IMR-90 (cell line): ENCODE measurements around the gene PAK5. TPM values are rescaled to one million over a fixed set of nuclear protein-coding genes. Genes with fewer than 3 reads are reported as not detected.

ENCODE experiments used
- ATAC-seq: fragments of 200-7000 bp; cut with Tn5 transposase; 2 replicates; pipeline ENCODE4 v1.9.1; 2020; ENCODE audit warnings: low read depth, mild to moderate bottlenecking, moderate library complexity
- BruUV-seq: library from RNA; stranded (reverse); fragments of 400-500 nt; replicated peaks from 2 replicates; lab custom pipeline; 2021; lab: Mats Ljungman, UMichigan
- CTCF ChIA-PET: fragments of 300-600 bp; formaldehyde crosslinking; extraction: SDS; loops from one replicate; lab custom pipeline; 2021; ENCODE audit warnings: antibody characterized with exemption; lab: Yijun Ruan, JAX
- POLR2A ChIA-PET: fragments of 300-600 bp; sonication (Branson Sonifier 250); formaldehyde crosslinking; loops from one replicate; lab custom pipeline; 2022; ENCODE audit warnings: antibody characterized with exemption; ENCODE audit not compliant: unreplicated experiment; lab: Charles Lee
- DNase-seq: peaks from one replicate; pipeline ENCODE4 v3.0.0; 2013
- H2AFZ ChIP-seq: replicated peaks from 2 replicates; pipeline ENCODE3; 2013; ENCODE audit warnings: low read length, mild to moderate bottlenecking; ENCODE audit not compliant: poor library complexity
- H2AK5ac ChIP-seq: 2 replicates; pipeline ENCODE4 v1.6.1; 2013; ENCODE audit warnings: low read depth, low read length, inconsistent platforms
- H2AK9ac ChIP-seq: replicated peaks from 2 replicates; pipeline ENCODE3; 2013; ENCODE audit warnings: mild to moderate bottlenecking, low read depth, low read length, moderate library complexity; ENCODE audit not compliant: poor library complexity
- H2BK120ac ChIP-seq: 2 replicates; pipeline ENCODE4 v1.6.1; 2013; ENCODE audit warnings: low read depth, low read length, inconsistent platforms
- H2BK15ac ChIP-seq: 3 replicates; pipeline ENCODE4 v1.6.1; 2013; ENCODE audit warnings: low read depth, low read length, inconsistent platforms
- H2BK20ac ChIP-seq: 2 replicates; pipeline ENCODE4 v1.6.1; 2013; ENCODE audit warnings: low read depth, mild to moderate bottlenecking, inconsistent platforms, low read length, moderate library complexity
- H2BK5ac ChIP-seq: 2 replicates; pipeline ENCODE4 v1.6.1; 2013; ENCODE audit warnings: mild to moderate bottlenecking, low read depth, low read length, inconsistent platforms; ENCODE audit not compliant: poor library complexity, severe bottlenecking
- H3K14ac ChIP-seq: replicated peaks from 2 replicates; pipeline ENCODE4 v1.6.1; 2013; ENCODE audit warnings: low read depth, low read length, inconsistent platforms
- H3K18ac ChIP-seq: 2 replicates; pipeline ENCODE4 v1.6.1; 2013; ENCODE audit warnings: low read depth, low read length, control low read depth
- H3K23ac ChIP-seq: 2 replicates; pipeline ENCODE4 v1.6.1; 2013; ENCODE audit warnings: low read depth, low read length, inconsistent platforms
- H3K27ac ChIP-seq: 2 replicates; pipeline ENCODE4 v1.5.1; 2013; ENCODE audit warnings: mild to moderate bottlenecking, control low read depth, low read length; ENCODE audit not compliant: insufficient read depth
- H3K27me3 ChIP-seq: 2 replicates; pipeline ENCODE4 v1.6.1; 2013; ENCODE audit warnings: low read length; ENCODE audit not compliant: control insufficient read depth, insufficient read depth
- H3K36me3 ChIP-seq: 2 replicates; pipeline ENCODE4 v1.6.1; 2013; ENCODE audit warnings: low read length, mixed read lengths; ENCODE audit not compliant: control insufficient read depth, insufficient read depth
- H3K4ac ChIP-seq: 2 replicates; pipeline ENCODE4 v1.6.1; 2013; ENCODE audit warnings: low read depth, low read length, inconsistent platforms
- H3K4me1 ChIP-seq: 2 replicates; pipeline ENCODE4 v1.6.1; 2013; ENCODE audit warnings: low read length, mixed read lengths; ENCODE audit not compliant: control insufficient read depth, insufficient read depth
- H3K4me2 ChIP-seq: 2 replicates; pipeline ENCODE4 v1.6.1; 2013; ENCODE audit warnings: low read depth, mild to moderate bottlenecking, control low read depth, low read length, moderate library complexity
- H3K4me3 ChIP-seq: 2 replicates; pipeline ENCODE4 v1.5.1; 2013; ENCODE audit warnings: low read depth, mild to moderate bottlenecking, control low read depth, low read length, moderate library complexity; ENCODE audit not compliant: insufficient read depth
- H3K56ac ChIP-seq: 2 replicates; pipeline ENCODE4 v1.6.1; 2013; ENCODE audit warnings: low read length, inconsistent platforms; ENCODE audit not compliant: insufficient read depth; ENCODE audit errors: extremely low read depth
- H3K79me1 ChIP-seq, 2 experiments: 2 replicates each; pipeline ENCODE4 v1.6.1; 2013; ENCODE audit warnings: low read length in 2 of 2, inconsistent platforms in 1 of 2, low read depth in 1 of 2
- H3K9ac ChIP-seq: 2 replicates; pipeline ENCODE4 v1.6.1; 2013; ENCODE audit warnings: low read depth, low read length, control low read depth
- H3K9me1 ChIP-seq: 2 replicates; pipeline ENCODE4 v1.6.1; 2013; ENCODE audit warnings: low read length, inconsistent platforms; ENCODE audit not compliant: insufficient read depth
- H3K9me3 ChIP-seq: 2 replicates; pipeline ENCODE4 v1.6.1; 2013; ENCODE audit warnings: low read length; ENCODE audit not compliant: control insufficient read depth, insufficient read depth
- H4K20me1 ChIP-seq: 2 replicates; pipeline ENCODE4 v1.6.1; 2013; ENCODE audit warnings: low read length, inconsistent platforms; ENCODE audit not compliant: insufficient read depth
- H4K5ac ChIP-seq: 2 replicates; pipeline ENCODE4 v1.6.1; 2013; ENCODE audit warnings: mild to moderate bottlenecking, low read depth, low read length, control low read depth
- H4K8ac ChIP-seq, 2 experiments: 2 replicates each; pipeline ENCODE4 v1.6.1; 2013; ENCODE audit warnings: low read depth in 2 of 2, low read length in 2 of 2, control low read depth in 1 of 2, inconsistent platforms in 1 of 2
- H4K91ac ChIP-seq: 2 replicates; pipeline ENCODE4 v1.6.1; 2013; ENCODE audit warnings: low read depth, low read length, inconsistent platforms; ENCODE audit not compliant: insufficient read depth
- BHLHE40 ChIP-seq: fragments of 150-350 bp; IDR thresholded peaks from 2 replicates; pipeline ENCODE4 v1.6.1; 2016; ENCODE audit warnings: mild to moderate bottlenecking, low read depth, low read length
- CEBPB ChIP-seq: IDR thresholded peaks from 2 replicates; pipeline ENCODE4 v1.6.1; 2012; ENCODE audit warnings: low read depth, low read length, improper control_type of control experiment
- CHD1 ChIP-seq: IDR thresholded peaks from 2 replicates; pipeline ENCODE4 v1.6.1; 2012; ENCODE audit warnings: low read depth, low read length, improper control_type of control experiment
- CTCF ChIP-seq: conservative IDR thresholded peaks from 2 replicates; pipeline ENCODE4 v1.5.1; 2012; ENCODE audit warnings: mild to moderate bottlenecking, low read depth, low read length, improper control_type of control experiment
- ELK1 ChIP-seq: fragments of 150-350 bp; IDR thresholded peaks from 2 replicates; pipeline ENCODE4 v1.6.1; 2016; ENCODE audit warnings: low read depth, mild to moderate bottlenecking, low read length, moderate library complexity, borderline replicate concordance
- FOS ChIP-seq: fragments of 150-350 bp; IDR thresholded peaks from 2 replicates; pipeline ENCODE4 v1.6.1; 2016; ENCODE audit warnings: low read depth, low read length
- MAFK ChIP-seq: IDR thresholded peaks from 2 replicates; pipeline ENCODE4 v1.6.1; 2012; ENCODE audit warnings: low read depth, low read length, improper control_type of control experiment
- MAZ ChIP-seq: IDR thresholded peaks from 2 replicates; pipeline ENCODE4 v1.6.1; 2012; ENCODE audit warnings: low read depth, mild to moderate bottlenecking, low read length, improper control_type of control experiment, moderate library complexity, borderline replicate concordance
- MXI1 ChIP-seq: IDR thresholded peaks from 2 replicates; pipeline ENCODE4 v1.6.1; 2012; ENCODE audit warnings: low read depth, mild to moderate bottlenecking, low read length, moderate library complexity, borderline replicate concordance
- NFE2L2 ChIP-seq: fragments of 150-350 bp; IDR thresholded peaks from 2 replicates; pipeline ENCODE4 v1.6.1; 2016; ENCODE audit warnings: low read depth, mild to moderate bottlenecking, low read length
- POLR2A ChIP-seq: IDR thresholded peaks from 2 replicates; pipeline ENCODE4 v1.6.1; 2012; ENCODE audit warnings: mild to moderate bottlenecking, low read depth, low read length
- RAD21 ChIP-seq: IDR thresholded peaks from 2 replicates; pipeline ENCODE4 v1.6.1; 2012; ENCODE audit warnings: low read length, improper control_type of control experiment
- RCOR1 ChIP-seq: IDR thresholded peaks from 2 replicates; pipeline ENCODE4 v1.6.1; 2012; ENCODE audit warnings: mild to moderate bottlenecking, low read length, improper control_type of control experiment; ENCODE audit not compliant: insufficient replicate concordance
- RFX5 ChIP-seq: IDR thresholded peaks from 2 replicates; pipeline ENCODE4 v1.8.0; 2012; ENCODE audit warnings: low read depth, mild to moderate bottlenecking, low read length, moderate library complexity
- SMC3 ChIP-seq: fragments of 150-350 bp; IDR thresholded peaks from 2 replicates; pipeline ENCODE4 v1.6.1; 2016; ENCODE audit warnings: low read depth, mild to moderate bottlenecking, antibody characterized with exemption, low read length, moderate library complexity
- USF2 ChIP-seq: fragments of 150-350 bp; IDR thresholded peaks from 2 replicates; pipeline ENCODE4 v1.6.1; 2017; ENCODE audit warnings: mild to moderate bottlenecking, antibody characterized with exemption, low read length, low read depth
- WGBS, 2 experiments: methylation state at CpG; one replicate each; pipeline versions ENCODE4 v1.1.5 to v1.1.7; 2013; ENCODE audit warnings: missing lambda C conversion rate in 2 of 2; ENCODE audit not compliant: insufficient read length in 1 of 2; ENCODE audit errors: extremely low coverage in 2 of 2; 5-methylcytosine and 5-hydroxymethylcytosine counted together
- dilution Hi-C: fragments of 300-500 bp; cut with HindIII; formaldehyde crosslinking; loops from one replicate; pipeline ENCODE4 v1.14.3; 2018; ENCODE audit warnings: low sequenced_read_pairs; ENCODE audit not compliant: unreplicated experiment
- in situ Hi-C: fragments of 300-500 bp; cut with MboI; formaldehyde crosslinking; loops from 3 replicates; pipeline ENCODE4 v1.14.3; 2019; ENCODE audit warnings: low sequenced_read_pairs, inconsistent platforms, mixed read lengths
- intact Hi-C: fragments of 100-400 bp; cut with micrococcal nuclease; formaldehyde crosslinking; loops from 2 replicates; pipeline ENCODE4 v1.10.0; 2022
- polyA plus RNA-seq, 3 experiments: library from polyadenylated mRNA; depleted of rRNA; stranded (reverse); fragments of >200 nt; gene quantifications; 2 replicates each; pipeline ENCODE4 v1.2.3, GENCODE V29; 2012; ENCODE audit warnings: low replicate concordance in 1 of 3
- total RNA-seq: library from RNA; depleted of rRNA; stranded (reverse); fragments of >200 nt; gene quantifications from 2 replicates; pipeline ENCODE4 v1.2.3, GENCODE V29; 2012

The PAK5 gene
- total and polyA plus RNA-seq, 2 of the 4 experiments (the other 2 are of a cell fraction) = not detected

- DNase-seq (no peak), ATAC-seq (no peak)
- Histone ChIP-seq H2AFZ (peak overlapping the region; percentile 71), H3K4me2 (no peak overlapping the region; the same call in 1 of the 2 replicates), H3K4me3 (no peak overlapping the region), H4K20me1 (no peaks in the 10 kb centered on the region), H3K18ac (no peak overlapping the region), H4K91ac (no peak overlapping the region), H3K9me3 (no peaks in the 10 kb centered on the region), H4K5ac (no peak overlapping the region), H4K8ac (no peak overlapping the region), H3K9me1 (no peaks in the 10 kb centered on the region), H3K27ac (no peak overlapping the region), H2AK5ac (no peak overlapping the region), H2BK20ac (no peak overlapping the region), H3K23ac (no peak overlapping the region), H3K9ac (no peak overlapping the region), H3K79me1 (no peaks in the 10 kb centered on the region), H2BK15ac (no peak overlapping the region), H3K27me3 (peaks cover 13% of the 10 kb centered on the region), H3K36me3 (no peaks in the 10 kb centered on the region), H3K14ac (no peak overlapping the region), H2BK5ac (no peak overlapping the region), H2BK120ac (no peak overlapping the region), H3K4ac (no peak overlapping the region), H2AK9ac (peak overlapping the region; percentile 37), H3K56ac (no peak overlapping the region), H3K4me1 (no peaks in the 10 kb centered on the region)
- TF ChIP-seq RFX5 = no peak
- no peak for TF ChIP-seq SMC3
- no peak for TF ChIP-seq BHLHE40
- no peak for TF ChIP-seq NFE2L2
- no peak for TF ChIP-seq FOS
- no peak for TF ChIP-seq CHD1
- no peak for TF ChIP-seq MAFK
- TF ChIP-seq CTCF = no peak
- no peak for TF ChIP-seq POLR2A
- no peak for TF ChIP-seq RCOR1
- TF ChIP-seq MAZ = no peak
- TF ChIP-seq CEBPB = no peak
- TF ChIP-seq ELK1 = no peak
- no peak for TF ChIP-seq RAD21
- no peak for TF ChIP-seq USF2
- no peak for TF ChIP-seq MXI1
- CTCF ChIA-PET = no interaction called here
- no TSS peak for BruUV-seq
- POLR2A ChIA-PET = no interaction called here
- dilution Hi-C loops = no loop called here
- intact Hi-C loops = no loop called here
- 6% methylated on average over 8 of the region's 14 CpGs; no CpG with 5 or more reads in 1 of the 2 experiments for WGBS, 2 experiments
- in situ Hi-C loops = no loop called here
These were observed 870 bp downstream of the PAK5 start for GRCh38 chr20:9838035-9838377.
